Dendritic cell treated with granulocyte-macrophage colony-stimulating factor and Interleukin-4, amounts not matched to agents 40 ng/mL and 50 ng/mL, for 4 days (primary cell): ENCODE results near the gene METTL23.
"Not testable (repeated sequence)": the region's sequence is repeated elsewhere in the genome, so short reads cannot be mapped to it uniquely, and the experiment has no call there.

Experiments used
- H3K27ac Mint-ChIP-seq: one replicate; pipeline ENCODE4 v1.8.0; 2022; ENCODE audit warnings: mild to moderate bottlenecking, mixed read lengths
- H3K27me3 Mint-ChIP-seq: one replicate; pipeline ENCODE4 v1.8.0; 2022; ENCODE audit warnings: mild to moderate bottlenecking, mixed read lengths
- H3K36me3 Mint-ChIP-seq: one replicate; pipeline ENCODE4 v1.8.0; 2022; ENCODE audit warnings: low read depth, mixed read lengths
- H3K4me1 Mint-ChIP-seq: one replicate; pipeline ENCODE4 v1.8.0; 2022; ENCODE audit warnings: low read depth, mixed read lengths
- H3K4me3 Mint-ChIP-seq: one replicate; pipeline ENCODE4 v1.8.0; 2022; ENCODE audit warnings: mild to moderate bottlenecking, moderate library complexity, mixed read lengths
- H3K9me3 Mint-ChIP-seq: one replicate; pipeline ENCODE4 v1.8.0; 2022; ENCODE audit warnings: mixed read lengths
- intact Hi-C: fragments of 100-400 bp; cut with micrococcal nuclease; formaldehyde crosslinking; loops from one replicate; pipeline ENCODE4 v1.15.0; 2022

Gene METTL23

DNA sequence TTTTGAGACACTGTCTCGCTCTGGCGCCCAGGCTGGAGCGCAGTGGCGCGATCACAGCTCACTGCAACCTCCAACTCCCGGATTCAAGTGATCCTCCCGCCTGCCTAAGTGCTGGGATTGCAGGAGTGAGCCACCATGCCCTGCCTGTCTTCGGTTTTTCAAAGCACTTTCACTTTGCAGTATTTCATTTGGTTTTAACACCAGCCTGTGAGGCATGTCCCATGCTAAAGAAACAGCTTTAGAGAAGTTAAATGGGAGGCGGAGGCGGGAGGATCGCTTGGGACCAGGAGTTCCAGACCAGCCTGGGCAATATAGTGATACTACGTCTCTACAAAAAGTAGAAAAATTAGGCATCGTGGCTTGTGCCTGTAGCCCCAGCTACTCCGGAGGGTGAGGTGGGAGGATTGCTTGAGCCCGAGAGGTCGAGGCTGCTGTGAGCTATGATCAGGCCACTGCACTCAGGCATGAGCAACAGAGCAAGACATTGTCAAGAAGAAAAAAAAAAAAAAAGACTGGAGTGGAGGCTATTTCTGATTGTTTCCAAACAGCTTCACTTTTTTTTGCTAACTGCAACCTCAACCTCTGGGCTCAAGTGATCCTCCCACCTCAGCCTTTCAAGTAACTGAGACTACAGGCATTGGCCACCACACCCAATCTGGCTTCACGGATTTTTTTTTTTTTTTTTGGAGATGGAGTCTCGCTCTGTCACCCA is 1.3 kb downstream of the METTL23 start:
- Mint-ChIP-seq H3K36me3 (peaks cover 93% of the 10 kb centered on the region), H3K27ac (peak overlapping the region; percentile 89), H3K27me3 (no peaks in the 10 kb centered on the region), H3K9me3 (no peaks in the 10 kb centered on the region), H3K4me1 (peaks cover 21% of the 10 kb centered on the region), H3K4me3 (peak overlapping the region; percentile 83)
- intact Hi-C loops, result loop anchor here (1.0 kb wide), 1 partner anchor 7 kb away; no protein-coding TSS in a partner anchor

DNA sequence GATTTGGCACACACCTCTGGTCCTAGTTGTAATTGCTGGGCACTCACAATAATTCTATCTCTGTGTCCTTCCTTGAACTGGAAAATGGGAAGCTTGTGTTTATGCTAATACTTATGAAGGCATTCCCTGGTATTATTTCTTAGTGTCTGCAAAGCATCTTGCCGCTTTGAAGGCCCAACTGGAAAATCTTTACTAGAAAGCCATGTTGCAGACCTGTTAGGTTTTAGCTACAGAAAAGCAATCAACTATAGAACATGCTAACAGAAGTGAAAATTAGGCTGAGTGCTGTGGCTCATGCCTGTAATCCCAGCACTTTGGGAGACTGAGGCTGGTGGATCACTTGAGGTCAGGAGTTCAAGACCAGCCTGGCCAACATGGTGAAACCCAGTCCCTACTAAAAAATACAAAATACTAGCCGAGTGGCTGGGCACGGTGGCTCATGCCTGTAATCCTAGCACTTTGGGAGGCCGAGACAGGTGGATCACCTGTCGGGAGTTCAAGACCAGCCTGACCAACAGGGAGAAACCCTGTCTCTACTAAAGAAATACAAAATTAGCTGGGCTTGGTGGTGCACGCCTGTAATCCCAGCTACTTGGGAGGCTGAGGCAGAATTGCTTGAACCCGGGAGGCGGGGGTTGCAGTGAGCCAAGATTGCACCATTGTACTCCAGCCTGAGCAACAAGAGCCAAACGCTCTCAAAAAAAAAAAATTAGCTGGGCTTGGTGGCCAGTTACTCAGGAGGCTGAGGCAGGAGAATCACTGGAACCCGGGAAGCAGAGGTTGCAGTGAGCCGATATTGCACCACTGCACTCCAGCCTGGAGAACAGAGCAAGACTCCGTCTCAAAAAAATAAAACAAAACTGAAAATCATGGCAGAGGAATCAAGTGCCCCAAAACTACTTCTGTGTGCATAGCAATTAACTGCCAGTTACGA is 5.4 kb downstream of the METTL23 start:
- H3K27me3 Mint-ChIP-seq, H3K27ac Mint-ChIP-seq, H3K9me3 Mint-ChIP-seq, H3K4me3 Mint-ChIP-seq, intact Hi-C loops: not testable (repeated sequence)
- Mint-ChIP-seq H3K36me3 (peaks cover 96% of the 10 kb centered on the region), H3K4me1 (peaks cover 33% of the 10 kb centered on the region)

DNA sequence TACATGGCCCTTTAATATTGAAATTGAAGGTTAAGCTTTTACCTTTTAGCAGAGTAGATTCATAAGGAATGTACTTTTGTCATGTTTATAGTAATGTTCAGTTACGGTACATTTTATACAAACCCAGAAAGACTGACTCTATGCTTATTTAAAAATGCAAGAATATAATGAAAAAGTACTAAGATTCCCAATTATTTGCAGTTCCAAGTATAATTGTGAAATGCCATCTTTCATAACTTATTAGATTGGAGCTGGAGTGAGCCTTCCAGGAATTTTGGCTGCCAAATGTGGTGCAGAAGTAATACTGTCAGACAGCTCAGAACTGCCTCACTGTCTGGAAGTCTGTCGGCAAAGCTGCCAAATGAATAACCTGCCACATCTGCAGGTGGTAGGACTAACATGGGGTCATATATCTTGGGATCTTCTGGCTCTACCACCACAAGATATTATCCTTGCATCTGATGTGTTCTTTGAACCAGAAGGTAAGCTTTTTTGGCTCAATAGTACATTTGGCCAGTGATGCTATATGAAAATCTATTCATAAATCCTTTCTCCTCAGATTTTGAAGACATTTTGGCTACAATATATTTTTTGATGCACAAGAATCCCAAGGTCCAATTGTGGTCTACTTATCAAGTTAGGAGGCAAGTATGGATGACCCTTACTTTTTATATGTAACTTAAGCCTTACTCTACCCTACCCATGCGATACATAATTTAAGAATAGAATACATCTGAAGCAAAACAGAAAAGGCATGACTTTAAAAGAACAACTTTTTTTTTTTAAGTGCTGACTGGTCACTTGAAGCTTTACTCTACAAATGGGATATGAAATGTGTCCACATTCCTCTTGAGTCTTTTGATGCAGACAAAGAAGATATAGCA is 6.3 kb downstream of the METTL23 start:
- H3K27ac Mint-ChIP-seq, result no peak overlapping the region

DNA sequence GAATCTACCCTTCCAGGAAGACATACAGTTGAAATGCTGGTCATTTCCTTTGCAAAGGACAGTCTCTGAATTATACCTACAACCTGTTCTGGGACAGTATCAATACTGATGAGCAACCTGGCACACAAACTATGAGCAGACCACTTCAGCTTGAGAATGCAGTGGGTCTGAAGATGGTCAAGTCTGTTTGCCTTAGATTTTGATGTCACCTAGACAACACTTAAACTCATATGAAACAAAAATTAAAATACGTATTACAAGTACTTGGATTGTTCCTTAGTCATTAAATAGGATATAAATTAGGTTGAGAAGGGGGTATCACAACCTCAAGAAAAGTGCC is 6.9 kb downstream of the METTL23 start:
- Mint-ChIP-seq H3K4me1 (peaks cover 29% of the 10 kb centered on the region), H3K4me3 (peak overlapping the region; percentile 92), H3K9me3 (no peaks in the 10 kb centered on the region), H3K27me3 (no peaks in the 10 kb centered on the region), H3K27ac (no peak overlapping the region), H3K36me3 (peaks cover 98% of the 10 kb centered on the region)
- intact Hi-C loops, result no loop called here

More for the DNA sequence above, 6.3 kb downstream of the METTL23 start:
- Mint-ChIP-seq H3K4me1 (peaks cover 26% of the 10 kb centered on the region), H3K27me3 (no peaks in the 10 kb centered on the region), H3K4me3 (no peak overlapping the region), H3K9me3 (no peaks in the 10 kb centered on the region), H3K36me3 (peaks cover 96% of the 10 kb centered on the region)
- intact Hi-C loops, result no loop called here

DNA sequence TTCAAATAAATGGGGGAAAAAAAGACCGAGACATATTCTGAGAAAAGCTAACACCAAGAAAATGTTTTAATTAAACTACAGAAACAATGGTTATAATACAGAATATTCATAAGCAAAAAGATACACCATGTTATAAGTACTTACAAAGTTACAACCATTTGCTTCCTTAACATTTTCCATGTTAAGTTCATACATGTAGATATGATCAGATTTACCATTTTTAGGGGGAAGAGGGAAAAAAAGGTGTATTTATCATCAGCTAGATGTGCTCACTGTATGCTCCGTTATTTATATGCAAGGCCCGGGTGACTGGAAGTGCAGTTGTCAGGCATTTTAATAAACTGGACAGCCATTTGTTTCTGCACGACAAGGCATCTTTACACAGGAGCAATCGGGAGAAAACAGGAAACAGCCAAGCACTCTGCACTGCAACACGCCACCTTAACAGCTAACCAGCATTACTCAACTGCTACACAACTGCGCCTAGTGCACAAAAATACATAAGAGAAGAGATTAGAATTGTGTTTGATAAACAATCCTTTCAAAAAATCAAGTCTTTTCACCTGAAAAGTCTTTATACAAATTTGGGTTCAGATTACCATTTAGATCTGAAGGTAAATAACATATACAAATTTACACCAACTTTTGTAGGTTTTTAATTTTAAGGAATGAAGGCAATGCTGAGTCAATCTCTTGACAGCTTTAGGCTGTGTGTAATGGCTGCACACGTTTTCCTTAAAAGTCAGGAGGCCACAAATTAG is 7.6 kb downstream of the METTL23 start:
- H3K4me3 Mint-ChIP-seq, result peak overlapping the region; percentile 92
- H3K27ac Mint-ChIP-seq, result peak overlapping the region; percentile 50
- no peaks in the 10 kb centered on the region for H3K9me3 Mint-ChIP-seq
- intact Hi-C loops, result no loop called here
- H3K27me3 Mint-ChIP-seq, result no peaks in the 10 kb centered on the region
- peaks cover 91% of the 10 kb centered on the region for H3K36me3 Mint-ChIP-seq
- peaks cover 34% of the 10 kb centered on the region for H3K4me1 Mint-ChIP-seq

DNA sequence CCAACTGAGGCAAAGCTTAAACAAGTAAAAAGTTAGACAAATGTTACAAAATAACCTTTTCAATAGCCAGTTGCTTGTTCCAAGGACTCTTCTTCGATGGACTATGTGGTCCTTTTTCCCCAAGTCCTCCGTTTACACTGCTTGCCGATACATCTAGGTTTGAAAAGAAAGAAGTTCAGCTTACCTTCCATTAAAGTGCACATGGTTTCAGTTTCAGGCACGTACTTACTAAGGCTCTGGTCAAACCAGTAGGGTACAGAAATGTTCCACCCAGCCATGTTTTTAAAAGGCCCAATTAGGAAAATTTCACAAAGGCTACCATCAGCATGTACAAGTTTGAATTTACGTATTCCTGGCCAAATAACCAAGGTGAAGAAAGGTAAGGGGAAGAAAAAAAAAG is 8.4 kb downstream of the METTL23 start:
- peak overlapping the region; percentile 96 for H3K27ac Mint-ChIP-seq
- H3K9me3 Mint-ChIP-seq, result no peaks in the 10 kb centered on the region
- peaks cover 34% of the 10 kb centered on the region for H3K4me1 Mint-ChIP-seq
- intact Hi-C loops, result loop anchor here (1.0 kb wide), 1 partner anchor 8 kb away; no protein-coding TSS in a partner anchor
- peaks cover 84% of the 10 kb centered on the region for H3K36me3 Mint-ChIP-seq
- H3K4me3 Mint-ChIP-seq, result peak overlapping the region; percentile 92
- no peaks in the 10 kb centered on the region for H3K27me3 Mint-ChIP-seq

DNA sequence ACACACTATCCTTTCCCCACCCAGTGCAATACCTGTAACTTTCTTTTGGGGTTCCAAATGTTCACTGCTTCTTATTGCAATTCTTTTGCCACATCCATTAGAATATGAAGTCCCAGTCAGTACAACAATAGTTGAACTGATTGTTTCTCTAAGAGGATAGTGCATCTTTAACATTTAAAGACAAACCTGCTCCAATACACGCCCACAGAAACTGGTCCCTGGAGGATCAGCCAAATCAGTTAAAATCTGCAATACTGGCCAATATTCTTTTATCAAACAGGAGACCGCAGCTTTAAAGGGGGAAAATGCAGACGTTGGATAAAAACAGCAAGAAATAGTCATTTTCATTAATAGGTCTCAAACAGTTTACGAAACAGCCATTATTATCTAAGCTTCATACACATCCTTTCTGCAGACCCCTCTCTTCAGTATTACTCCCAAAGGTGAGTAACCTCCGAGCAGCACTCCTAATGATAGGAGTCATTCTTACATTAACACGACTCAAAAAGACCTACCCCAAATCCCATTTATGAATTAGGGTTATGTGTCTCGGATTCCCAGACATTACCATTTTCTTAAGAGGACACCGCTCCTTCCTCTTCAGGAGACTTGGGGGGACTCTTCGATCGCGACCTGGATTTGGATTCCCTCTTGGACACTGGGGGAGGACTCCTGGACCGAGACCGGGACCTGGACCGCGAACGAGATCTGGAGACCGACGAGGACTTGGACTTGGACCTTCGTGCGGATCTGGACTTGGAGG is 9.1 kb downstream of the METTL23 start:
- peaks cover 78% of the 10 kb centered on the region for H3K36me3 Mint-ChIP-seq
- no peaks in the 10 kb centered on the region for H3K27me3 Mint-ChIP-seq
- H3K4me1 Mint-ChIP-seq, result peaks cover 34% of the 10 kb centered on the region
- H3K27ac Mint-ChIP-seq, result peak overlapping the region; percentile 96
- intact Hi-C loops, result loop anchor here (1.0 to 2.0 kb wide), 2 partner anchors 8 to 405 kb away; partner anchors contain the start of gene SEC14L1
- H3K4me3 Mint-ChIP-seq, result peak overlapping the region; percentile 92
- no peaks in the 10 kb centered on the region for H3K9me3 Mint-ChIP-seq

DNA sequence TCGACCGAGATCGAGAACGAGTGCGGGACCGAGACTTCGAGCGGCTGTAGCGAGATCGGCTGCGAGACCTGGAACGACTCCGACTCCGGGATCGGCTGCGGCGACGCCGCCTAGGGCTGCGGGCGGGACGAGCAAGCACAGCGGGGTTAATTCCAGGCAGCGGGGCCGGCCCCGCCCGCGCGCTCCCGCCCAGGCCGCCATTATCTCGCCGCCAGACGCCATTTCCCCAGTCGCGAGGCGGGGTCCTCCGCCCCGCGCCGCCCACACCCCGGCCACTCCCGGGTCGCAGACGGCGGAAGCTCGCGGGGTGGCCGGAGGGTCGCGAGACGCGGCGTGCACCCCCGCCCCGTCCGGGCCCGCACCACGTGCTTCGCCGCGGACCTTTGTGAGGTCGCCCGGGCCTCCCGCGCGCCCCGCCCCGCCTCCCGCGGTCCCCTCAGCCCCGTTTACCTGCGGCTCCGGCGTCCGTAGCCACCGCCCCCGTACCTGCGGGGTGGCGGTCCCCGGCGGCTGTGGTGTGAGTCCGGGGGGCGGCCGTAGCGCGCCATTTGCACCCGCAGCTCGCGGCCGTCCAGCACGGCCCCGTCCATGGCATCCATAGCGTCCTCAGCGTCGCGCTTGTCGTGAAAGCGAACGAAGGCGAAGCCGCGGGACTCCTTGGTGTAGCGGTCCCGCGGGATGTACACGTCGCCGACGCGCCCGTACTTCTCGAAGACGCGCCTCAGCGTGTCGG is 9.9 kb downstream of the METTL23 start:
- Mint-ChIP-seq H3K27me3 (no peaks in the 10 kb centered on the region), H3K27ac (peak overlapping the region; percentile 96), H3K4me1 (peaks cover 34% of the 10 kb centered on the region), H3K9me3 (no peaks in the 10 kb centered on the region), H3K36me3 (peaks cover 78% of the 10 kb centered on the region), H3K4me3 (peak overlapping the region; percentile 92)
- intact Hi-C loops, result loop anchor here (2.0 kb wide), 1 partner anchor 404 kb away; the partner anchor contains the start of gene SEC14L1

DNA sequence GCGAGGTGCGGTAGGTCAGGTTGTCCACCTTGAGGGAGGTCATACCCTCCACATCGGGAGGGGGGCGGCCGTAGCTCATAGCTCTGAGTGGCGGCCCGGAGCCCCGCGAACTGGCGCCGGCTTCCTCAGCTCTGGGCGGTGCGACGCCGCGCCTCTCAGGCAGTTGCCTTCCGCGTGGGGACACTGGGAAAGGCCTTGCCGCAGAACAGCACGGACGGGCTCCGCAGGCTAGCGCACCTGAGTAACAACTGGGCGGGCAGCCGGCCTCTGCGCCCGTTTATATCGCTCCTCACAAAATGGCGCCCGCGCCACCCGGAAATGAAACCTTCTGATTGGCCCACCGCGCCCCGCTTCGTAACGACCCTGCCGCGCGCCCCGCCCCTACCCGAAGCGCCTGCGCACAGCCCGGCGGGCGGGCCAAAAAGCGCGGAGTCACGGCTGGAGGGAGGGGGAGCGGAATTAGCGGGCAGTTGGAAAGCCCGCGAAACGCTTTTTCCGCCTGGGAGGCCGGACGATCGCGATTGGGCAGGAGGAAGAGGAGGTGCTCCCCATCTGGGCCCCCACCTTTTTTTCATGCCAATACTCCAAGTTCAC is 10.5 kb downstream of the METTL23 start, which contains the start of gene SRSF2:
Gene SRSF2, minus strand, starts transcription at position 250 of the 594 bp plus-strand sequence. Its CDS starts 171 bp downstream, at position 79.
- Mint-ChIP-seq H3K4me1 (peaks cover 34% of the 10 kb centered on the region), H3K27me3 (no peaks in the 10 kb centered on the region), H3K4me3 (peak within 1 kb of the TSS; percentile 92), H3K36me3 (peaks cover 78% of the 10 kb centered on the region), H3K27ac (peak within 1 kb of the TSS; percentile 96), H3K9me3 (no peaks in the 10 kb centered on the region)
- intact Hi-C loops, result loop anchor here (2.0 kb wide), 1 partner anchor 404 kb away; the partner anchor contains the start of gene SEC14L1

DNA sequence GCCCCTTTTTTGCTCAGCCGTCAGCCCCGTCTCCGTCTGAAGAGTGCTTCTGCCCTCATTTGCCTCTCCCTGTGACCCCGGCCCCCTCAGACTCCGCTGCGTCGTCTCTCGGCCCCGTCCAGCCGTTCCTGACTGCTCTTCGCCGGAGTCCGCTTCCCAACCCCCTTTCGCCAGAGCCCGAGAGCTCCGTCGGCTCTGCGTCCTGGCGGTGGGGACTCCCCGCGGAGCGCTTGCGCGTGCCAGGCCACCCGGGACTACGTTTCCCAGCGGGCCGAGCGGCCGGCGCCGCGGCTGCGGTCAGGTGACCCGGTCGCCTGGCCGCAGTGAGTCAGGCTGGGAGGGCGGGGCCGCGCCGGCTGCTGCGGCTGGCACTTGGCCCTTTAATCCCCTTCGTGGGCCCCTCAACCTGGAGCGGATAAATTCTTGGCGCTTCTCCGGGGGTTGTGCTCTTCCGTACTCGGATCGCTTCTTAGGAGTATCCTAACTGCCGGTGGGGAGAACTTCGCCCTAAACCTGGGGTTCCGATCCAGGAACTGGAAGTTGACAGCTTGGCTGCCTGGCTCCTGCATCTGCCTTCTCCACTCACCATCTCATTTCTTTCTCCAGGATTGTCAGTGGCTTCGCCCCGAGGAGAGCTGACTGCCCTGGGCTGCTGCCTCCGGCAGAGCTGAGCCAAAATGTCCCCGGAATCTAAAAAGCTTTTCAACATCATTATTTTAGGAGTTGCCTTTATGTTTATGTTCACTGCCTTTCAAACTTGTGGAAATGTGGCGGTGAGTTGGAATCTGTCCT is 11.2 kb downstream of the METTL23 start, which contains the start of gene MFSD11:
Gene MFSD11, plus strand, starts transcription at position 444 of the 792 bp plus-strand sequence. Its CDS starts 234 bp downstream, at position 678.
- peak within 1 kb of the TSS; percentile 92 for H3K4me3 Mint-ChIP-seq
- peak within 1 kb of the TSS; percentile 96 for H3K27ac Mint-ChIP-seq
- peaks cover 78% of the 10 kb centered on the region for H3K36me3 Mint-ChIP-seq
- H3K4me1 Mint-ChIP-seq, result peaks cover 34% of the 10 kb centered on the region
- no peaks in the 10 kb centered on the region for H3K9me3 Mint-ChIP-seq
- intact Hi-C loops, result loop anchor here (2.0 kb wide), 1 partner anchor 403 kb away; the partner anchor contains the start of gene SEC14L1
- no peaks in the 10 kb centered on the region for H3K27me3 Mint-ChIP-seq

DNA sequence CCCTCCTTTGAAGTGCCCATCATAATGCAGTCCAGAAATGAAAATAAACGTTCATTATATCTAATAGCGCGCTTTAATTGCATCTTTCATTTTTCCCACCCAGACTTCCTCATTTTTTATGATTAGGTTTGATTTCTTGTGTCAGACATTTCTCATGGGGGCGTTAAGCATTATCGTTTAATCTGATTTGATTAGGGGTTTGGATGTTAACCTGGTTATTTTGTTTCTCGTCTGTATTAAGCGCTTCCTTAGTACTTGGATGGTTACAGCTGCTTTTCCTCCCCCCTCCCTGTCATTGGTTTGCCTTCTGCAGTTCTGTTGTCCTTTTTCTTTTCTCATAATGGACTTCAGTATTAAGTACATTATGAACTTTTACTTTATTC is 11.8 kb downstream of the METTL23 start:
- peaks cover 75% of the 10 kb centered on the region for H3K36me3 Mint-ChIP-seq
- H3K27ac Mint-ChIP-seq, result peak overlapping the region; percentile 96

More for the DNA sequence above, 11.8 kb downstream of the METTL23 start:
- intact Hi-C loops, result no loop called here
- H3K27me3 Mint-ChIP-seq, result no peaks in the 10 kb centered on the region
- peaks cover 29% of the 10 kb centered on the region for H3K4me1 Mint-ChIP-seq
- no peaks in the 10 kb centered on the region for H3K9me3 Mint-ChIP-seq
- H3K4me3 Mint-ChIP-seq, result peak overlapping the region; percentile 92
